ENCODE results near the gene MYCN.
"Not testable (repeated sequence)": the region's sequence is repeated elsewhere in the genome, so short reads cannot be mapped to it uniquely, and the experiment has no call there.

Gene MYCN

DNA sequence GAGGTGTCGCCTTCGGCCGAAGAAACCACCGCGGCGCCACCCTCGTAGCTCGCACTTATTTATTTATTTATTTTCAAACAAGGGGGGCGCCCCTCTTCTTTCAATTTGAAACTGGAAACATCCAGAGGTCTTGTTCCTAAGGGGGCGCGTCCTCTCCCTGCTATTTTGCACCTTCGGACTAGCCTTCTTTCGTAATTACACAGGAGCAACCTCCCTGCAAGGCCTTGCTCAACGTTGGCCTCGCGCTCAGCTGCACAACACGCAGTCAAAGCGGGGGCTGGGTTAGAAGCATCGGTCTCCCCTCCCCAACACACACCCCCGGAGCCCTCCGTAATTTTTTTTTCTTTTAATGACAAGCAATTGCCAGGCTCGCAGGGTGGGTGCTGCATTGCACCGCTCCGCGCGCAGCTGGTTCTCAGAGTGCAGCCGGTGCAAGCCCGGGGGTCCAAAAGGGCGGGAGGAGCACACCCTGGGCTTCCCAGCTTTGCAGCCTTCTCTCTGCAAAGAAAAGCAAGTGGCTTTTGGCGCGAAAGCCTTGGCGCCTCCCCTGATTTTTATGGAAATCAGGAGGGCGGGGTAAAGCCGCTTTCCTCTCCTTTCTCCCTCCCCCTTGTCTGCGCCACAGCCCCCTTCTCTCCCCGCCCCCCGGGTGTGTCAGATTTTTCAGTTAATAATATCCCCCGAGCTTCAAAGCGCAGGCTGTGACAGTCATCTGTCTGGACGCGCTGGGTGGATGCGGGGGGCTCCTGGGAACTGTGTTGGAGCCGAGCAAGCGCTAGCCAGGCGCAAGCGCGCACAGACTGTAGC is at the start of gene MYCN:
TSS of gene MYCN (plus strand) at position 697 of the 807 bp plus-strand sequence. CDS start 1,515 bp downstream, outside the sequence.
- DNase-seq (ENCODE audit: low read depth in 2 of 2) = no peak

DNA sequence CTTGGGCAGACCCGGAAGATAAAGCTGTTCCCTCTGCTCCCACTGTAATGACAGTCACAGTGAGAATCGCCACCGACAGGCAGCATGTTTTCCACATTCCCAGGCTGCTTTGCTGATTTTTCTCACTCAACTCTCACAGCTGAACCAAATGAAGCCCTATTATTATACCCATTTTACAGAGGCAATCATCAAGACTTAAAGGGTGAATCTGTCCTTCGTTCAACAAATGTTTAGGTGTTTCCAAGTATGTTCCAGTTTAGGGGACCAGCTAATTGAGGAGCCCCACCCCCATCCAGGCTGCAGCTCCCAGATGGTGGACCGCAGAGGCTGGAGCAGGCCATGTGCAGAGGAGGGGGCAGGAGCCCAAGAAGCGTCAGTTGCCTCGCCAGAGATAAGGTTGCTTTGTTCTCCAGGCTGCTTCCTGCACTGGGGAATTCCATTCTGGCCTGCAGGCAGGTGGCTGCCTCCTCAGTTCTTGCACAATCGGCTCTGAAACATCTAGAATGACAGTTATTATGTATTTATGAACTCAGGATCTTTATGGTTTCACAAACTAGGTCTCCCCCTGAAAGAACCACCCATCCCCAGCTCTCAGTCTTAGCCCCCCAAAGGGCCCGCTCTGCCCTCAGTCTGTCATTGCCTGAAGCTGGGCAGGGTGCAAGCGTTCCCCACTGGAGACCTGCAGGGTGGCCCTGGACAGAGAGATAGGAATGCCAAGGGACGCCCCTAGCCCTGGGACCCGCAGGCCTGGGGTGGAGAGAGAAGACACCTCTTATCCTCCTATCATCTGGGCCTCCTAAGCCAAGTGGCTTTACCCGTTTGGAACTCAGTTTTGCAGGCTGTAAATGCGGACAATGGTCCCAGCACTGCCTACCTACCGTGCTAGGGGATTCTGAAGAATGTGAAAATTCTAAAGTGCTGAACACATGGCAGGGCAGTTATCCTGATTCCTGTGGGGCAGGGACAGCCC is 49.1 kb upstream of the MYCN start:
- no peak for DNase-seq (ENCODE audit: low read depth in 2 of 2)

- DNase-seq (ENCODE audit: low read depth in 2 of 2) = no peak
These were observed 48.0 kb upstream of the MYCN start for GRCh38 chr2:15892151-15892880.

DNA sequence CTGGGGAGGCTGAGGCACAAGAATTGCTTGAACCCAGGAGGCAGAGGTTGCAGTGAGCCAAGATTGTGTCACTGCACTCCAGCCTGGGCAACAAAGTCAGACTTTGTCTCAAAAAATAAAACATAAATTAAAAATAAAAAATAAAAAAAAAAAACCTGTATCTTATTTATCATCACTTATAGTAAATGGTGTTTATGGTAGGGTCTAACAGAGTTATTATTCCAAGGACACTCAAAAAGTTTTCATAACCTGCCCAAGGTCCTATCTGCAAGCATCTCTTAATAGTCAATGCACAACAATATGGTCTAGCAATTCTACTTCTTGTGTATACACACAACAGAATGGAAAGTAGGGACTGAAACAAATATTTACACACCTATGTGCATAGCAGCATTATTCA is 47.3 kb upstream of the MYCN start:
- no peak for DNase-seq (ENCODE audit: low read depth in 2 of 2)

GRCh38 chr2:15893689-15894480 is 46.5 kb upstream of the MYCN start:
- DNase-seq (ENCODE audit: low read depth in 2 of 2) = no peak

GRCh38 chr2:15894481-15895144 is 45.7 kb upstream of the MYCN start:
- no peak for DNase-seq (ENCODE audit: low read depth in 2 of 2)

DNA sequence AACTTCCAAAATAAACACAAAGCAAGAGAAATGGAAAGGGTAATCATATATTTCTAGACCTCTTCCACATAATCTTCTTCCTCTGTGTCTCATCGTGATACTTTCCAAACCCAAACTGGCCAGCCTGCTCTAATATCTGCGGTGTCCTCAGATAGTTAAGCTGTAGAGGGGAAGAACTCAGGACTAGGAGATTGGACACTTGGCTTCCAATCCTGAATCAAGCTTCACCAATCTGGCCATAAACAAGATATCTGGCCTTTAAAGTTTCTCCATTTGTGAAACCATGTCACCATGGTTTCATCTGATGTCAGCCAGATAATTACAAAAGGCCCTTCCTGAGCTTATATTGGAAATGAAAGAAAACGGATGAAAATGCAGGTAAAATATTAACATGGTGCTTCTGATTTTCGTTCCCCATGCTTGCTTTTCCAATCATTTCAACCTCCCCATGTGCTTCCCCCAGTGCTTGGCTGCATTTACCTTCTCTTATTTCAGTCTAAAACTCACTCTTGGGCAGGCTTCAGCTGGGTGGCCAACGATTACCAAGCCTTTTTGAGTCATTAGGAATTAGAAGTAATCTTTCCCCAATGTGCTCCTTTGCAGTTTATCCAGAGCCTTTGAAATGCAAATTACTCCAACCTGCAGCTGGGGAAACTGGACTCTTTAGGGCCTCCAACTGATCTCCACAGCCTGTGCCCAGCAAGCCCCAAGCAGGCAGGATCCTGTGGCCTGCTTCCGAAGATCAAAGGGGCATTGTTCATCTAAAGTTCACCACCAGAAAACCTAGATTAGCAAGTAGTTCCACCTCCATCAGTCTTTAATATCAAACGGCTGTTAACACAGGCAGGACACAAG is 44.5 kb upstream of the MYCN start:
- no peak for DNase-seq (ENCODE audit: low read depth in 2 of 2)

DNA sequence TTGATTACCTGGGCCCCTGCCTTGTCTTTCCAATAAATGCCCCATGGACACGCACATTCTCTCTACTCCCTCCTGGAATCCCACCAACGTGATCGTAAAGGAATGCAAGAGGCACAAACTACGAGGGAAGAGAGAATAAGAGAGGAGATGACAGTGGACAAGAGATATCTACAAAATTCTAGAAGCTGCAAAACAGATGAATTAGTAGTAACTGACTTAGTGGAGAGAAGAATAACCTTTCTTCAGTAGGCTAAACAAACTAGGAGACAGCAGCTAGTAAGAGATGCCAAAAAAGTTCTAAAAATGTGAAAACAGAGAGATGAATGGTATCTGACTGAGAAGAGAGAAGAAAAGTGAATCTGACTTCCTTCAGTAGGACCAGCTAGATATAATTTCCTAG is 43.5 kb upstream of the MYCN start:
- DNase-seq (ENCODE audit: low read depth in 2 of 2) = no peak

DNA sequence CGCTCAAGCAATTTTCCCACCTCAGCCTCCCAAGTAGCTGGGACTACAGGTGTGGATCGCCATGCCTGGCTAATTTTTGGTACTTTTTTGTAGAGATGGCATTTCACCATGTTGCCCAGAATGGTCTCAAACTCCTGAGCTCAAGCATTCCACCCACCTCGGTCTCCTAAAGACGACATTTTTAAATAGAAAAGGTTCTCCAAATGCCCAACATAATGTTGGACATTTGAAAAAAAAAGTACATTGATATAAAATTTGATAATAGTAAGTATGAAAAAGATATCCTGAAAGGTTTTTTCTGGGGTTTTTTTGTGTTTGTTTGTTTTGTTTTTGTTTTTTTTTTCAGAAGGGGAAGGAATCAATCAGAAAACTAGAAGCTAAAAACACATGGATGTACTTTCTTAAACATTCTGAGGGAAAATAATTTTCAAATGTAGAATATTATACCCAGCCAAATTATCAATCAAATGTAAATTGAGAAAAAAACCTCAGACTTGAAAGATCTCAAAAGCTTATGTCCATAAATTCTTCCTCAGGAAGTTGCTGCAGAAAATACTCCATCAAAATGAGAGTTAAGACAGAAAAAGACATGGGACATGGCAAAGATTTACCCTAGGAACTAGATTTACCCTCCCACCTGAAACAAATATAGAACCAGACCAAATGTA is 42.8 kb upstream of the MYCN start:
- no peak for DNase-seq (ENCODE audit: low read depth in 2 of 2)

- DNase-seq (ENCODE audit: low read depth in 2 of 2) = no peak
These were observed 41.1 kb upstream of the MYCN start for GRCh38 chr2:15899327-15899612.

- DNase-seq (ENCODE audit: low read depth in 2 of 2) = no peak
These were observed 40.4 kb upstream of the MYCN start for GRCh38 chr2:15899751-15900493.

- DNase-seq (ENCODE audit: low read depth in 2 of 2) = no peak
These were observed 39.1 kb upstream of the MYCN start for GRCh38 chr2:15901095-15901807.

DNA sequence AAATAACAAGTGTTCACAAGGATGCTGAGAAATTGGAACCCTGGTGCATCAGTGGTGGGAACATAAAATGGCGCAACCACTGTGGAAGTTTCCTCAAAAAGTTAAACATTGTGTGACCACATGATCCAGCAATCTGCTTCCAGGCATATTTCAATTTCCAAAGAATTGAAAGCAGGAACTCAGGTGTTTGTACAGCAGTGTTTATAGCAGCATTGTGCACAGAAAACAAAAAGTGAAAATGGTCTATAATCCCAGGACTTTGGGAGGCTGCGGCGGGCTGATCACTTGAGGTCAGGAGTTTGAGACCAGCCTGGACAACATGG is 38.6 kb upstream of the MYCN start:
- no peak for DNase-seq (ENCODE audit: low read depth in 2 of 2)

DNA sequence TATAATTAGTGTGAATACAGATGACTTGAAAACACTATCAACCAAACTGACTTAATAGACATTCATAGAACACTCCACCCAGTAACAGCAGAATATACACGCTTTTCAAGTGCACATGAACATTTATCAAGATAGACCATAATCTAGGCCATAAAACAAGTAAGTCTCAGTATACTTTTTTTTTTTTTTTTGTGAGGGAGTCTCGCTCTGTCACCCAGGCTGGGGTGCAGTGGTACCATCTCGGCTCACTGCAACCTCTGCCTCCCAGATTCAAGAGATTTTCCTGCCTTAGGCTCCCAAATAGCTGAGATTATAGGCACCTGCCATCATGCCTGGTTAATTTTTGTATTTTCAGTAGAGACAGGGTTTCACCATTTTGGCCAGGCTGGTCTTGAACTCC is 36.4 kb upstream of the MYCN start:
- not testable (repeated sequence) for DNase-seq (ENCODE audit: low read depth in 2 of 2)

DNA sequence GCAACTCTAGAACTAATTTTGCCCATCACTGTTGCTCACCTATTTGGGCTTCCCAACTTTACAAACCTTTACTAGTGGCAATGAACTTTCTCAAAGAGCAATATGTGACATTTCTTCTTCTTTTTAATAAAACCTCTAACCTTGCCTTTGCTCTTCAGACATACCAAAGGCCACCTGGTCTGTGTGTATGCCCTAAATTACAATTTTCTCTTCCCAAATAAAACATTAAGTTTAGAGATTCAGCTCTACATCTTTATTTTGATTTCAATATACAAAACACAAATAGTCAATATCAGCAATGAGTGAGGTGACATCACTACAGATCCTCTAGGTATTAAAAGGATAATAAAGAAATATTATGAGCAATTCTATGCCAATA is 35.1 kb upstream of the MYCN start:
- DNase-seq (ENCODE audit: low read depth in 2 of 2) = no peak

GRCh38 chr2:15905986-15906491 is 34.3 kb upstream of the MYCN start:
- DNase-seq (ENCODE audit: low read depth in 2 of 2) = no peak

- DNase-seq (ENCODE audit: low read depth in 2 of 2) = no peak
These were observed 33.6 kb upstream of the MYCN start for GRCh38 chr2:15906778-15907177.

Measured in activated CD8-positive, alpha-beta memory T cell treated with anti-CD3 and anti-CD28 coated beads for 4 hours (primary cell).